HG03025 (cell line): Measurements from ENCODE around the gene IL4I1.

ENCODE experiments used
- ATAC-seq: cut with Tn5 transposase; IDR thresholded peaks from one replicate; pipeline ENCODE4 v1.9.1; 2021; ENCODE audit warnings: mild to moderate bottlenecking, moderate library complexity; ENCODE audit not compliant: unreplicated experiment, low FRiP score

The IL4I1 gene

GRCh38 chr19:49866933-49867782 lies 29.5 kb downstream of the IL4I1 start, which contains the start of gene PNKP:
Gene PNKP, minus strand, starts transcription at chr19:49867576. Its CDS starts 372 bp downstream, at chr19:49867204.
- ATAC-seq, result no peak

GRCh38 chr19:49864890-49865289 lies 31.8 kb downstream of the IL4I1 start:
- ATAC-seq, result no peak

GRCh38 chr19:49863935-49864320 lies 32.8 kb downstream of the IL4I1 start:
- no peak for ATAC-seq

- ATAC-seq, result no peak
Observed at GRCh38 chr19:49863254-49863934, 33.3 kb downstream of the IL4I1 start.

GRCh38 chr19:49862391-49863253 lies 34.1 kb downstream of the IL4I1 start:
- no peak for ATAC-seq

- no peak for ATAC-seq
Observed at GRCh38 chr19:49861541-49862378, 34.9 kb downstream of the IL4I1 start.

- ATAC-seq, result no peak
Observed at GRCh38 chr19:49861107-49861506, 35.6 kb downstream of the IL4I1 start.

GRCh38 chr19:49860336-49861102 lies 36.2 kb downstream of the IL4I1 start:
- no peak for ATAC-seq

GRCh38 chr19:49859682-49860335 lies 36.9 kb downstream of the IL4I1 start:
- ATAC-seq, result no peak

- no peak for ATAC-seq
Observed at GRCh38 chr19:49858088-49858985, 38.4 kb downstream of the IL4I1 start.

GRCh38 chr19:49857838-49858087 lies 38.9 kb downstream of the IL4I1 start:
- no peak for ATAC-seq

GRCh38 chr19:49857061-49857837 lies 39.4 kb downstream of the IL4I1 start:
- ATAC-seq, result no peak

- ATAC-seq, result no peak
Observed at GRCh38 chr19:49856574-49857021, 40.1 kb downstream of the IL4I1 start.

- ATAC-seq, result no peak
Observed at GRCh38 chr19:49855676-49856573, 40.8 kb downstream of the IL4I1 start.

GRCh38 chr19:49855277-49855675 lies 41.4 kb downstream of the IL4I1 start:
- ATAC-seq, result no peak
